ENCODE data around the gene AAGAB.

Gene AAGAB

DNA sequence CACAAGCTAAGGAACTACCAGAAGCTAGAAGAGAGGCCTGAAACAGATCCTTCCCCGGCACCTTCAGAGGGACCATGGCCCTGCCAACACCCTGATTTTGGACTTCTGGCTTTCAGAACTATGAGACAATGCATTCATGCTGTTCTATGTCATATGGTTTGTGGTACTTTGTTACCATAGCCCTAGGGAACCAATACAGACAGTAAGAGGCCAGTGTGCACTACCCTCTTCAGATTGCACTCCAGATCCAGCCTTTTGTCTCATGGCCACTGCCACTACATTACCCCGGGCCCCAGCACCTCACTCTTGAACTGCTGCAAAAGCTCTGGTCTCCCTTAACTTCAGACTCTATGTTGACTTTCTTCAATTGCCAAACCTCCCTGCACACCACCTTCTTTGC lies 24.0 kb downstream of the AAGAB start:
- no peaks in the 10 kb centered on the region for H3K9me3 ChIP-seq (ENCODE audit: severe bottlenecking)
- DNase-seq: no peak
- no peak overlapping the region for H3K4me3 ChIP-seq (ENCODE audit: low read depth, low read length)
- TF ChIP-seq, protein P1, sequence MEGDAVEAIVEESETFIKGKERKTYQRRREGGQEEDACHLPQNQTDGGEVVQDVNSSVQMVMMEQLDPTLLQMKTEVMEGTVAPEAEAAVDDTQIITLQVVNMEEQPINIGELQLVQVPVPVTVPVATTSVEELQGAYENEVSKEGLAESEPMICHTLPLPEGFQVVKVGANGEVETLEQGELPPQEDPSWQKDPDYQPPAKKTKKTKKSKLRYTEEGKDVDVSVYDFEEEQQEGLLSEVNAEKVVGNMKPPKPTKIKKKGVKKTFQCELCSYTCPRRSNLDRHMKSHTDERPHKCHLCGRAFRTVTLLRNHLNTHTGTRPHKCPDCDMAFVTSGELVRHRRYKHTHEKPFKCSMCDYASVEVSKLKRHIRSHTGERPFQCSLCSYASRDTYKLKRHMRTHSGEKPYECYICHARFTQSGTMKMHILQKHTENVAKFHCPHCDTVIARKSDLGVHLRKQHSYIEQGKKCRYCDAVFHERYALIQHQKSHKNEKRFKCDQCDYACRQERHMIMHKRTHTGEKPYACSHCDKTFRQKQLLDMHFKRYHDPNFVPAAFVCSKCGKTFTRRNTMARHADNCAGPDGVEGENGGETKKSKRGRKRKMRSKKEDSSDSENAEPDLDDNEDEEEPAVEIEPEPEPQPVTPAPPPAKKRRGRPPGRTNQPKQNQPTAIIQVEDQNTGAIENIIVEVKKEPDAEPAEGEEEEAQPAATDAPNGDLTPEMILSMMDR (IDR thresholded peaks at IDR 0.05; ENCODE audit: low read depth, low read length): no peak
- H3K36me3 ChIP-seq: peaks cover 37% of the 10 kb centered on the region
- H3K27me3 ChIP-seq (ENCODE audit: insufficient read depth, low read depth, severe bottlenecking): no peaks in the 10 kb centered on the region
- no peak overlapping the region for H3K27ac ChIP-seq

DNA sequence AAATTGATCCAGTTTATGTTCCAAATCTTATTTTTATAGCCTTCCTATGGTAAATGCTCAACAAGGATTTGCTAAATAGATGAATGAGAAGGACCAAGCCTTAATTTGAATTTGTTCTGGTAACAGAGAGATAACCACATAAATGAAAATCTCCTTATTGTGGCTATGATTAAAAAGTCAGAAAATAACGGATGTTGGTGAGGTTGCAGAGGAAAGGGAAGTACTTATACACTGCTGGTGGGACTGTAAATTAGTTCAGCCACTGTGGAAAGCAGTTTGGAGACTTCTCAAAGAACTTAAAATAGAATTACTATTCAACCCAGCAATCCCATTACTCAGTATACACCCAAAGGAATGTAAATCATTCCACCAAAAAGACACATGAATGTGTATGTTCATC lies 26.2 kb downstream of the AAGAB start:
- H3K27me3 ChIP-seq (ENCODE audit: insufficient read depth, low read depth, severe bottlenecking): no peaks in the 10 kb centered on the region
- TF ChIP-seq, protein P1 (IDR thresholded peaks at IDR 0.05; ENCODE audit: low read depth, low read length): no peak
- H3K36me3 ChIP-seq: peaks cover 29% of the 10 kb centered on the region
- DNase-seq: no peak
- H3K9me3 ChIP-seq (ENCODE audit: severe bottlenecking): no peaks in the 10 kb centered on the region
- no peak overlapping the region for H3K27ac ChIP-seq
- no peak overlapping the region for H3K4me3 ChIP-seq (ENCODE audit: low read depth, low read length)

DNA sequence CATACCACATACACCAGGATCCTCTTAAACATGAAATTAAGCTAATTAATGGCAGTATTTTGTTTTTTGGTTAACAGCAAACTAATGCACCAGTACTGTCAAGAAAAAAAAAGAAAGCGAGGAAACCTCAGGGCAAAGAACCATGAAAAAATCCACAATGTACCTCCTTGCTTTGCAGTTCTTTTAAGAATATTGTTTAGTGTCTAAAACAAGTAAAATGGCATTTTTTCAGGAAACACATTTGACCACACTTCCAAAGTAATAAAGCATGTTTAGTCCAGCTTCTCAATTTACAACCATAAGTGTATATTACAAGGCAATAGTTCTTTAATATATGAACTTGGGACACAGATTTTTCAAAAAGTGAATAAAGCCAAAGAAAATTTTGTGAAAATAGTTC lies 26.6 kb downstream of the AAGAB start:
- no peaks in the 10 kb centered on the region for H3K9me3 ChIP-seq (ENCODE audit: severe bottlenecking)
- DNase-seq: no peak
- H3K27ac ChIP-seq: no peak overlapping the region
- peaks cover 25% of the 10 kb centered on the region for H3K36me3 ChIP-seq
- H3K4me3 ChIP-seq (ENCODE audit: low read depth, low read length): no peak overlapping the region
- H3K27me3 ChIP-seq (ENCODE audit: insufficient read depth, low read depth, severe bottlenecking): no peaks in the 10 kb centered on the region
- TF ChIP-seq, protein P1 (IDR thresholded peaks at IDR 0.05; ENCODE audit: low read depth, low read length): no peak

DNA sequence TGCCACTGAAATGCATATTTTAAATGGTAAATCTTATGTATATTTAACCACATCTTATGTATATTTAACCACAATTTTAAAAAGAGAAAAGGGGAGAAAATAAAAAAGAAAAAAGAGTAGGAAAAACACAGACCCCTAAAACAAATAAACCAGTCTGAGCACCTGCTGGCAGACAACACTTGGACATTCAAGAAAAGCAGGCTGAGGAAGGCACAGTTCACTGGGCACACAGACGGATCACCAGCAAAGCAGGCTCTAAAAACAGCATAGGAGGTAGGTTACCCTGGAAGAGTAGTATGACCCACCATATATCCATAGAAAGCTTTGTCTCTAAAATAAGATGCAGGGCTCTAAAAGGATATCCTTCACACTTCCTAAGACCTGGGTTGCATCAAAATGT lies 27.0 kb downstream of the AAGAB start:
- H3K4me3 ChIP-seq (ENCODE audit: low read depth, low read length): no peak overlapping the region
- TF ChIP-seq, protein P1 (IDR thresholded peaks at IDR 0.05; ENCODE audit: low read depth, low read length): no peak
- H3K36me3 ChIP-seq: peaks cover 22% of the 10 kb centered on the region
- H3K27me3 ChIP-seq (ENCODE audit: insufficient read depth, low read depth, severe bottlenecking): no peaks in the 10 kb centered on the region
- H3K9me3 ChIP-seq (ENCODE audit: severe bottlenecking): no peaks in the 10 kb centered on the region
- no peak for DNase-seq
- H3K27ac ChIP-seq: no peak overlapping the region

DNA sequence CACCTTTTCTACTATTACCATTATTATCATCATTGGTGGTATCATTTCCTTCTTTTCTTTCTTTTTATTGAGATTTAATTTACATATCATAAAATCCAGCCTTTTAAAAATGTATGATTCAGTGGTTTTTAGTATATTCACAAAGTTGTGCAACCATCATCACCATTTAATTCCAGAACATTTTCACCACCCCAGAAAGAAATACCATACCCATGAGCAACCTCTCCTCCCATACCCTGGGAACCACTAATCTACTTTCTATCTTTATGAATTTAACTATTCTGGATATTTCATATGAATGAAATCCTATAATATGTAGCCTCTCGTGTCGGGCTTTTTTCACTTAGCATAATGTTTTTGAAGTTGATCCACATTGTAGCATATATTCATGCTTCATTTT lies 29.1 kb downstream of the AAGAB start:
- peaks cover 6% of the 10 kb centered on the region for H3K36me3 ChIP-seq
- H3K4me3 ChIP-seq (ENCODE audit: low read depth, low read length): no peak overlapping the region
- no peak overlapping the region for H3K27ac ChIP-seq
- DNase-seq: no peak
- H3K9me3 ChIP-seq (ENCODE audit: severe bottlenecking): no peaks in the 10 kb centered on the region
- TF ChIP-seq, protein P1 (IDR thresholded peaks at IDR 0.05; ENCODE audit: low read depth, low read length): no peak
- no peaks in the 10 kb centered on the region for H3K27me3 ChIP-seq (ENCODE audit: insufficient read depth, low read depth, severe bottlenecking)

DNA sequence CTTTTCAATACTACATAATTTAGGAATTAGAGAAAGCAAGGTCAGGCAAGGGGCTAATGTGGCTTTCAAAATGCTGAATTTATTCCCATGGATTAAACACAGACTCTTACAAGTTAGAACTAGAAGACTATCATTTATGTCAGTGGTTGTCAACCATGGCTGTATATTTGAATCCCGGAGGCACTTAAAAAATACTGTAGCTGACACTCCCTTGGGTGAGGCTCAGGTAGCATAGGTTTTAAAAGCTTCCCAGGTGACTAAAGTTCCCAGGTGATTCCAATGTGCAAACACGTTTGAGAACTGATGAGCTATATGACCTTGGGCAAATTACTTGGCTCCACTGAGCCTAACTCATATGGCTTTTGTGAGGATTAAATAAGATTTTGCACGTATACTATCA lies 29.6 kb downstream of the AAGAB start:
- TF ChIP-seq, protein P1 (IDR thresholded peaks at IDR 0.05; ENCODE audit: low read depth, low read length): no peak
- no peak overlapping the region for H3K4me3 ChIP-seq (ENCODE audit: low read depth, low read length)
- H3K27ac ChIP-seq: no peak overlapping the region
- no peaks in the 10 kb centered on the region for H3K27me3 ChIP-seq (ENCODE audit: insufficient read depth, low read depth, severe bottlenecking)
- H3K36me3 ChIP-seq: peaks cover 6% of the 10 kb centered on the region
- DNase-seq: no peak
- no peaks in the 10 kb centered on the region for H3K9me3 ChIP-seq (ENCODE audit: severe bottlenecking)
